GM12878 (cell line): ENCODE measurements around the gene SLC13A4. TPM values are rescaled to one million over a fixed set of nuclear protein-coding genes. Genes with fewer than 3 reads are reported as not detected.

ENCODE experiments used
- ATAC-seq: fragments of 200-7000 bp; cut with Tn5 transposase; 3 replicates; pipeline ENCODE4 v1.9.1; 2020; ENCODE audit warnings: mild to moderate bottlenecking, moderate library complexity
- BruUV-seq: library from RNA; stranded (reverse); fragments of 400-500 nt; replicated peaks from 2 replicates; lab custom pipeline; 2021; lab: Mats Ljungman, UMichigan
- CTCF ChIA-PET: fragments of 300-600 bp; sonication (Branson Sonifier 250); formaldehyde crosslinking; extraction: SDS; loops from one replicate; lab custom pipeline; 2021; ENCODE audit warnings: inconsistent platforms; lab: Yijun Ruan, JAX
- POLR2A ChIA-PET: fragments of 350-600 bp; formaldehyde crosslinking; extraction: SDS; loops from one replicate; lab custom pipeline; 2021; ENCODE audit warnings: inconsistent platforms; lab: Charles Lee
- RAD21 ChIA-PET: fragments of 300-600 bp; sonication (Branson Sonifier 250); formaldehyde crosslinking; loops from one replicate; lab custom pipeline; 2023; ENCODE audit warnings: antibody characterized with exemption; ENCODE audit not compliant: unreplicated experiment; lab: Charles Lee
- SMC1A ChIA-PET: fragments of 300-600 bp; sonication (Branson Sonifier 250); formaldehyde crosslinking; loops from one replicate; lab custom pipeline; 2023; ENCODE audit not compliant: unreplicated experiment, uncharacterized antibody; lab: Charles Lee
- DNase-seq: peaks from one replicate; pipeline ENCODE4 v3.0.0-alpha.2; 2011; ENCODE audit warnings: low read depth, low spot score
- FAIRE-seq: peaks from 3 replicates; lab custom pipeline; 2011; peaks lifted over from hg19 to GRCh38; lab: Jason Lieb, UNC
- H2AFZ ChIP-seq: 2 replicates; pipeline ENCODE4 v1.6.0; 2011; ENCODE audit warnings: low read depth, low read length, control low read depth; ENCODE audit not compliant: control insufficient read depth
- H3K27ac ChIP-seq: 2 replicates; pipeline ENCODE4 v1.5.1; 2011; ENCODE audit warnings: control low read depth; ENCODE audit not compliant: control insufficient read depth, insufficient read depth
- H3K27me3 ChIP-seq, 2 experiments: replicated peaks in 1 of 2; 2 replicates each; pipeline versions ENCODE4 v1.6.0 to v1.6.1; 2011; ENCODE audit warnings: low read length in 1 of 2; ENCODE audit not compliant: control insufficient read depth in 2 of 2, insufficient read depth in 2 of 2
- H3K36me3 ChIP-seq, 2 experiments: 2 replicates each; pipeline ENCODE4 v1.5.1; 2011; ENCODE audit warnings: low read length in 1 of 2; ENCODE audit not compliant: control insufficient read depth in 2 of 2, insufficient read depth in 2 of 2
- H3K4me1 ChIP-seq: 2 replicates; pipeline ENCODE4 v1.6.1; 2011; ENCODE audit warnings: mild to moderate bottlenecking, low read length, moderate library complexity, mixed read lengths; ENCODE audit not compliant: control insufficient read depth, insufficient read depth
- H3K4me2 ChIP-seq: 2 replicates; pipeline ENCODE4 v1.6.0; 2011; ENCODE audit warnings: control low read depth; ENCODE audit not compliant: control insufficient read depth, insufficient read depth
- H3K4me3 ChIP-seq: fragments of 200-600 bp; sonication (generic); 2 replicates; pipeline ENCODE4 v1.5.1; 2016
- H3K79me2 ChIP-seq: 2 replicates; pipeline ENCODE4 v1.6.0; 2011; ENCODE audit warnings: low read length; ENCODE audit not compliant: control insufficient read depth, insufficient read depth
- H3K9ac ChIP-seq: 2 replicates; pipeline ENCODE4 v1.8.0; 2011; ENCODE audit warnings: low read length, control low read depth, mixed read lengths; ENCODE audit not compliant: control insufficient read depth, insufficient read depth
- H3K9me3 ChIP-seq: replicated peaks from 3 replicates; pipeline ENCODE4 v1.5.1; 2011; ENCODE audit warnings: mild to moderate bottlenecking, low read length; ENCODE audit not compliant: control insufficient read depth, insufficient read depth
- H4K20me1 ChIP-seq: 2 replicates; pipeline ENCODE4 v1.6.0; 2011; ENCODE audit not compliant: control insufficient read depth, insufficient read depth
- CBX3 ChIP-seq: fragments of 200-600 bp; sonication (generic); IDR thresholded peaks from 2 replicates; pipeline ENCODE4 v1.6.1; 2016; ENCODE audit warnings: low read depth, borderline replicate concordance
- CBX5 ChIP-seq: sonication (generic); IDR thresholded peaks from 2 replicates; pipeline ENCODE4 v1.6.1; 2016; ENCODE audit warnings: low read depth, moderate library complexity, mild to moderate bottlenecking, inconsistent platforms
- EGR1 ChIP-seq, 2 experiments: IDR thresholded peaks; 1 replicate in 1 of 2; 2 replicates in 1 of 2; pipeline ENCODE4 v1.6.1; 2011 to 2012; ENCODE audit warnings: low read depth in 2 of 2, low read length in 2 of 2, borderline replicate concordance in 1 of 2, mild to moderate bottlenecking in 1 of 2, moderate library complexity in 1 of 2
- HSF1 ChIP-seq: fragments of 150-350 bp; IDR thresholded peaks from 2 replicates; pipeline ENCODE4 v1.6.1; 2014; ENCODE audit warnings: mild to moderate bottlenecking, low read depth, low read length
- LARP7 ChIP-seq: fragments of 450-650 bp; IDR thresholded peaks from 2 replicates; pipeline ENCODE4 v1.6.1; 2017; ENCODE audit warnings: mild to moderate bottlenecking
- MYC ChIP-seq: IDR thresholded peaks from 2 replicates; pipeline ENCODE4 v1.6.1; 2011; ENCODE audit warnings: mild to moderate bottlenecking, low read length, moderate library complexity, inconsistent platforms; ENCODE audit not compliant: insufficient read depth, insufficient replicate concordance, insufficient read length, severe bottlenecking
- NRF1 ChIP-seq: conservative IDR thresholded peaks from 2 replicates; pipeline ENCODE4 v1.6.1; 2011; ENCODE audit warnings: mild to moderate bottlenecking, low read depth, low read length, improper control_type of control experiment
- RAD21 ChIP-seq: IDR thresholded peaks from 2 replicates; pipeline ENCODE4 v1.6.1; 2011; ENCODE audit warnings: mild to moderate bottlenecking, low read depth, low read length, moderate library complexity; ENCODE audit not compliant: insufficient read depth
- RCOR1 ChIP-seq: conservative IDR thresholded peaks from 2 replicates; pipeline ENCODE4 v1.6.1; 2012; ENCODE audit warnings: low read depth, low read length, improper control_type of control experiment
- SMAD5 ChIP-seq: IDR thresholded peaks from 2 replicates; pipeline ENCODE4 v1.6.1; 2016; ENCODE audit warnings: antibody characterized with exemption, low read depth
- STAT3 ChIP-seq: IDR thresholded peaks from 2 replicates; pipeline ENCODE4 v1.6.1; 2011; ENCODE audit warnings: low read depth, low read length, improper control_type of control experiment
- YY1 ChIP-seq: IDR thresholded peaks from 2 replicates; pipeline ENCODE4 v1.6.1; 2011; ENCODE audit warnings: low read depth, mild to moderate bottlenecking, low read length
- ZNF24 ChIP-seq: fragments of 450-650 bp; IDR thresholded peaks from 2 replicates; pipeline ENCODE4 v1.6.1; 2017; ENCODE audit warnings: antibody characterized with exemption, mild to moderate bottlenecking
- WGBS: methylation state at CpG from one replicate; pipeline ENCODE4 v1.1.6; 2016; ENCODE audit warnings: low lambda C conversion rate; ENCODE audit not compliant: insufficient replicate concordance, insufficient coverage; ENCODE audit errors: missing lambda C conversion rate; 5-methylcytosine and 5-hydroxymethylcytosine counted together
- in situ Hi-C: fragments of 300-500 bp; cut with MboI; formaldehyde crosslinking; loops from 9 replicates; pipeline ENCODE4 v1.14.3; 2018; ENCODE audit warnings: mixed read lengths
- intact Hi-C: fragments of 100-400 bp; cut with micrococcal nuclease; formaldehyde crosslinking; loops from one replicate; pipeline ENCODE4 v1.14.2; 2022; ENCODE audit not compliant: unreplicated experiment
- polyA plus RNA-seq, 11 experiments: library from polyadenylated mRNA; depleted of rRNA in 4 of 11; unstranded in 6 of 11; stranded (reverse) in 5 of 11; fragments of >200 nt; fragmentation: Nextera tagmentation in 4 of 11; fragmentation: Illumina TruSeq in 1 of 11; extraction: Ambion mirVana in 4 of 11; extraction: Trizol in 1 of 11; gene quantifications; 1 replicate in 1 of 11; 2 replicates in 10 of 11; pipeline versions ENCODE4 v1.2.1 to v1.2.3, GENCODE V29; 2011 to 2016; ENCODE audit warnings: inconsistent platforms in 2 of 11, missing spikeins in 2 of 11, low read depth in 1 of 11
- total RNA-seq, 4 experiments: library from RNA; depleted of rRNA in 3 of 4; stranded (reverse); fragments of >200 nt in 3 of 4; fragmentation: Illumina TruSeq in 1 of 4; extraction: Trizol in 1 of 4; gene quantifications; 2 replicates each; pipeline versions ENCODE4 v1.2.1 to v1.2.3, GENCODE V29; 2013 to 2021

SLC13A4 gene
- total and polyA plus RNA-seq, 10 of the 15 experiments (the other 5 are each of a cell fraction or from before 2014, with no cell fraction given): 0.14 to 0.23 (median 0.20) TPM; not detected in 7

- in situ Hi-C loops (no loop called here), intact Hi-C loops (no loop called here)
- no peak overlapping the region for H3K4me3 ChIP-seq
- no TSS peak for BruUV-seq
- TF ChIP-seq CBX5: no peak
- TF ChIP-seq, all 136 proteins: peak for 0
- CTCF ChIA-PET: interaction anchor here (2.0 kb wide), 1 partner anchor 29 kb away, joined by 4 read pairs; no protein-coding TSS in a partner anchor
- H3K4me2 ChIP-seq: no peak overlapping the region
- 97% methylated on average over 15 of the region's 15 CpGs for WGBS
- peaks cover 2 to 15% of the 10 kb centered on the region in 2 experiments for H3K36me3 ChIP-seq
- H2AFZ ChIP-seq: no peak overlapping the region
- no peak for DNase-seq
- no peaks in the 10 kb centered on the region for H3K79me2 ChIP-seq
- RAD21 ChIA-PET: no interaction called here
- SMC1A ChIA-PET: interaction anchor here (0.6 kb wide), 1 partner anchor 376 kb away, joined by 3 read pairs; no protein-coding TSS in a partner anchor
- H4K20me1 ChIP-seq: no peaks in the 10 kb centered on the region
- no peaks in the 10 kb centered on the region for H3K4me1 ChIP-seq
- POLR2A ChIA-PET: interaction anchor here (0.7 kb wide), 1 partner anchor 228 kb away, joined by 3 read pairs; no protein-coding TSS in a partner anchor
- no peak overlapping the region for H3K27ac ChIP-seq
- ATAC-seq: no peak
- H3K9me3 ChIP-seq: no peaks in the 10 kb centered on the region
- no peak overlapping the region for H3K9ac ChIP-seq
- no peaks in the 10 kb centered on the region for H3K27me3 ChIP-seq
- no peak for FAIRE-seq
Observed at GRCh38 chr7:135650831-135651573, 77.0 kb downstream of the SLC13A4 start.

- WGBS: 98% methylated on average over 7 of the region's 7 CpGs
- ChIA-PET RAD21 (interaction anchor here (0.9 kb wide), 1 partner anchor 159 kb away, joined by 3 read pairs; no protein-coding TSS in a partner anchor), CTCF (interaction anchor here (0.6 to 7.5 kb wide), 5 partner anchors 12 to 233 kb away, joined by 3 to 75 read pairs (median 3); partner anchors contain the start of gene STMP1), POLR2A (no interaction called here), SMC1A (interaction anchor here (1.1 to 1.8 kb wide), 2 partner anchors 19 to 367 kb away, joined by 5 to 6 read pairs; no protein-coding TSS in a partner anchor)
- no TSS peak for BruUV-seq
- H3K27me3 ChIP-seq: no peaks in the 10 kb centered on the region
- peaks cover 7 to 34% of the 10 kb centered on the region in 2 experiments for H3K36me3 ChIP-seq
- in situ Hi-C loops (loop anchor here (5.0 kb wide), 1 partner anchor 376 kb away; no protein-coding TSS in a partner anchor), intact Hi-C loops (loop anchor here (10.0 kb wide), 1 partner anchor 233 kb away; no protein-coding TSS in a partner anchor)
- FAIRE-seq (no peak), ATAC-seq (no peak), DNase-seq (no peak)
- no peaks in the 10 kb centered on the region for H3K4me1 ChIP-seq
- no peak overlapping the region for H2AFZ ChIP-seq
- no peaks in the 10 kb centered on the region for H4K20me1 ChIP-seq
- no peak overlapping the region for H3K4me3 ChIP-seq
- H3K79me2 ChIP-seq: no peaks in the 10 kb centered on the region
- no peaks in the 10 kb centered on the region for H3K9me3 ChIP-seq
- no peak overlapping the region for H3K27ac ChIP-seq
- H3K4me2 ChIP-seq: no peak overlapping the region
- H3K9ac ChIP-seq: no peak overlapping the region
- TF ChIP-seq MYC (no peak), EGR1 (IDR thresholded peaks at IDR 0.05; ENCODE audit: borderline replicate concordance in 1 of 2, low read depth in 2 of 2, low read length in 2 of 2) (no peak), HSF1 (no peak), STAT3 (no peak), YY1 (no peak), LARP7 (no peak), CBX3 (no peak), RCOR1 (no peak), SMAD5 (no peak), RAD21 (no peak), ZNF24 (no peak), NRF1 (no peak)
Observed at GRCh38 chr7:135648235-135648634, 79.8 kb downstream of the SLC13A4 start.
